ENCODE data around the gene DHTKD1. TPM values are rescaled to one million over a fixed set of nuclear protein-coding genes. Genes with fewer than 3 reads are reported as not detected.
"Not testable (repeated sequence)": the region's sequence is repeated elsewhere in the genome, so short reads cannot be mapped to it uniquely, and the experiment has no call there.

Gene DHTKD1
- total RNA-seq, 1 experiment from 2014 or later, result 15.8 TPM

GRCh38 chr10:12088919-12089318, 20.2 kb downstream of the DHTKD1 start:
- in situ Hi-C loops (cut with HindIII; ENCODE audit: low pct_unique_long_range_greater_than_20kb, low sequenced_read_pairs) (no loop called here), intact Hi-C loops (cut with micrococcal nuclease; ENCODE audit: unreplicated experiment) (no loop called here)
- H3K9me3 ChIP-seq (ENCODE audit: control insufficient read depth, insufficient read depth, low read depth, low read length), result no peaks in the 10 kb centered on the region
- DNase-seq (ENCODE audit: low read depth, low spot score) (no peak), ATAC-seq (no peak)
- ChIA-PET CTCF (no interaction called here), POLR2A (no interaction called here)
- no peaks in the 10 kb centered on the region for H3K27me3 ChIP-seq (ENCODE audit: control insufficient read depth, insufficient read depth, low read length)
- no peaks in the 10 kb centered on the region for H3K4me1 ChIP-seq (ENCODE audit: control insufficient read depth, insufficient read depth, low read length)
- no peak overlapping the region for H3K27ac ChIP-seq (ENCODE audit: low read length)
- BruUV-seq (replicated peaks), result no TSS peak
- no peak for TF ChIP-seq POLR2AphosphoS5 (IDR thresholded peaks at IDR 0.05; ENCODE audit: low read depth, low read length)
- TF ChIP-seq SIN3A (IDR thresholded peaks at IDR 0.05; ENCODE audit: borderline replicate concordance, insufficient read depth, low read depth, low read length), result no peak
- TF ChIP-seq REST (IDR thresholded peaks at IDR 0.05; ENCODE audit: insufficient read depth in 1 of 2, low read depth in 2 of 2, low read length in 1 of 2), result no peak
- no peaks in the 10 kb centered on the region for H3K36me3 ChIP-seq (ENCODE audit: control insufficient read depth, insufficient read depth, low read length)
- no peak overlapping the region for H3K4me3 ChIP-seq (ENCODE audit: low read depth in 2 of 2, low read length in 2 of 2)

GRCh38 chr10:12091421-12091820, 22.7 kb downstream of the DHTKD1 start:
- intact Hi-C loops (cut with micrococcal nuclease; ENCODE audit: unreplicated experiment) (no loop called here), in situ Hi-C loops (cut with HindIII; ENCODE audit: low pct_unique_long_range_greater_than_20kb, low sequenced_read_pairs) (no loop called here)
- no peak for TF ChIP-seq SIN3A (IDR thresholded peaks at IDR 0.05; ENCODE audit: borderline replicate concordance, insufficient read depth, low read depth, low read length)
- no peak for TF ChIP-seq REST (IDR thresholded peaks at IDR 0.05; ENCODE audit: insufficient read depth in 1 of 2, low read depth in 2 of 2, low read length in 1 of 2)
- TF ChIP-seq CTCF (IDR thresholded peaks at IDR 0.05), result no peak
- no peaks in the 10 kb centered on the region for H3K27me3 ChIP-seq (ENCODE audit: control insufficient read depth, insufficient read depth, low read length)
- H3K36me3 ChIP-seq (ENCODE audit: control insufficient read depth, insufficient read depth, low read length), result no peaks in the 10 kb centered on the region
- ChIA-PET CTCF (no interaction called here), POLR2A (no interaction called here)
- no peak overlapping the region for H3K4me3 ChIP-seq (ENCODE audit: low read depth in 2 of 2, low read length in 2 of 2)
- H3K9me3 ChIP-seq (ENCODE audit: control insufficient read depth, insufficient read depth, low read depth, low read length), result no peaks in the 10 kb centered on the region
- no peaks in the 10 kb centered on the region for H3K4me1 ChIP-seq (ENCODE audit: control insufficient read depth, insufficient read depth, low read length)
- DNase-seq (ENCODE audit: low read depth, low spot score), result no peak
- no TSS peak for BruUV-seq (replicated peaks)
- H3K27ac ChIP-seq (ENCODE audit: low read length), result no peak overlapping the region
- no peak for ATAC-seq

GRCh38 chr10:12097361-12097760, 28.6 kb downstream of the DHTKD1 start:
- H3K27ac ChIP-seq (ENCODE audit: low read length); ATAC-seq; in situ Hi-C loops (cut with HindIII; ENCODE audit: low pct_unique_long_range_greater_than_20kb, low sequenced_read_pairs); BruUV-seq (replicated peaks); H3K4me1 ChIP-seq (ENCODE audit: control insufficient read depth, insufficient read depth, low read length); intact Hi-C loops (cut with micrococcal nuclease; ENCODE audit: unreplicated experiment); H3K4me3 ChIP-seq (ENCODE audit: low read depth in 2 of 2, low read length in 2 of 2); CTCF ChIA-PET; H3K27me3 ChIP-seq (ENCODE audit: control insufficient read depth, insufficient read depth, low read length); DNase-seq (ENCODE audit: low read depth, low spot score); H3K36me3 ChIP-seq (ENCODE audit: control insufficient read depth, insufficient read depth, low read length); H3K9me3 ChIP-seq (ENCODE audit: control insufficient read depth, insufficient read depth, low read depth, low read length): not testable (repeated sequence)
- POLR2A ChIA-PET, result interaction anchor here (0.6 to 0.7 kb wide), 2 partner anchors 27 to 54 kb away, joined by 3 to 7 read pairs; partner anchors contain the start of gene UPF2

All from Panc1 (cell line).